GM18868 (cell line): Measurements from ENCODE around the gene ZNF581.

Source experiments
- ATAC-seq: cut with Tn5 transposase; IDR thresholded peaks from one replicate; pipeline ENCODE4 v1.9.1; 2021; ENCODE audit warnings: mild to moderate bottlenecking, moderate library complexity; ENCODE audit not compliant: unreplicated experiment

Gene ZNF581

GRCh38 chr19:55691561-55692481 is 48.4 kb downstream of the ZNF581 start:
- no peak for ATAC-seq

- ATAC-seq, result no peak
Measured at GRCh38 chr19:55692681-55693081, 49.2 kb downstream of the ZNF581 start.

- ATAC-seq, result no peak
Measured at GRCh38 chr19:55693336-55693974, 50.0 kb downstream of the ZNF581 start.

- ATAC-seq, result no peak
Measured at GRCh38 chr19:55694241-55694655, 50.8 kb downstream of the ZNF581 start.

GRCh38 chr19:55694656-55695491 is 51.4 kb downstream of the ZNF581 start:
- no peak for ATAC-seq
